Right lobe of liver (tissue), 4 donors: Measurements from ENCODE around the gene LRRC28.

ENCODE experiments used
- POLR2A ChIP-seq: fragments of 450-650 bp; IDR thresholded peaks from one replicate; pipeline ENCODE4 v1.6.1; 2017; ENCODE audit warnings: antibody characterized with exemption, mild to moderate bottlenecking
- TF ChIP-seq, protein P1 (sequence below), 4 donors: fragments of 200-600 bp in 3 of 4; fragments of 450-650 bp in 1 of 4; IDR thresholded peaks; one replicate each; pipeline versions ENCODE4 v1.5.1 to v1.8.0; 2016 to 2022; ENCODE audit warnings: antibody characterized with exemption in 4 of 4, mild to moderate bottlenecking in 2 of 4
- donor health status: DM: no; HTN: no; CAD: no.
- donor health status: DM: no; HTN: no; CAD: no.
- donor health status: DM: no; HTN: yes; CAD: no.

DNA sequence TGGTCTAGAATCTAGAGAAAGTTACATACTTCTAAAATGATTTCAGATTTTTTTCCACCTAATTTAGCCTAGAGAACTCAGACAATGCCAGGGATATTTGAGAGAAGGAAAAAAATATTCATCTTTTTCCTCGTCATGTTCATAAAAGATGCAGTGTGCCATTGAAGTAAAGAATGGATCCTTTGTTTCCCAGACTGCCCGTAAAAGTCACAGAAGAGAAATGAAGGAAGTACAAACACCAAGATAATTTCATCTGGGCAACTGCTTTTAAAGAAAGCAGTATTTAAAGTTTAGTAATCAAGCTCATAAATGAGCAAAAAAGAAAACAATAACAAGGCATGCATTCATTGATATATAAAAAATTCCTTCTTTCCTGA lies 49.1 kb upstream of the LRRC28 start:
- TF ChIP-seq, protein P1, sequence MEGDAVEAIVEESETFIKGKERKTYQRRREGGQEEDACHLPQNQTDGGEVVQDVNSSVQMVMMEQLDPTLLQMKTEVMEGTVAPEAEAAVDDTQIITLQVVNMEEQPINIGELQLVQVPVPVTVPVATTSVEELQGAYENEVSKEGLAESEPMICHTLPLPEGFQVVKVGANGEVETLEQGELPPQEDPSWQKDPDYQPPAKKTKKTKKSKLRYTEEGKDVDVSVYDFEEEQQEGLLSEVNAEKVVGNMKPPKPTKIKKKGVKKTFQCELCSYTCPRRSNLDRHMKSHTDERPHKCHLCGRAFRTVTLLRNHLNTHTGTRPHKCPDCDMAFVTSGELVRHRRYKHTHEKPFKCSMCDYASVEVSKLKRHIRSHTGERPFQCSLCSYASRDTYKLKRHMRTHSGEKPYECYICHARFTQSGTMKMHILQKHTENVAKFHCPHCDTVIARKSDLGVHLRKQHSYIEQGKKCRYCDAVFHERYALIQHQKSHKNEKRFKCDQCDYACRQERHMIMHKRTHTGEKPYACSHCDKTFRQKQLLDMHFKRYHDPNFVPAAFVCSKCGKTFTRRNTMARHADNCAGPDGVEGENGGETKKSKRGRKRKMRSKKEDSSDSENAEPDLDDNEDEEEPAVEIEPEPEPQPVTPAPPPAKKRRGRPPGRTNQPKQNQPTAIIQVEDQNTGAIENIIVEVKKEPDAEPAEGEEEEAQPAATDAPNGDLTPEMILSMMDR (IDR thresholded peaks at IDR 0.05), result no peak
- TF ChIP-seq POLR2A, result no peak
